ENCODE results near the gene ABCC12. TPM values are rescaled to one million over a fixed set of nuclear protein-coding genes. Genes with fewer than 3 reads are reported as not detected.

ABCC12 gene
- total and polyA plus RNA-seq, 2 donors (not counting 1 experiment from before 2014, with no cell fraction given) = not detected

GRCh38 chr16:48121276-48121675 is 34.5 kb downstream of the ABCC12 start:
- no peaks in the 10 kb centered on the region for H3K9me3 ChIP-seq (ENCODE audit: control insufficient read depth, insufficient read depth, low read depth, low read length)
- no peaks in the 10 kb centered on the region for H3K27me3 ChIP-seq (ENCODE audit: control insufficient read depth, insufficient read depth, low read length)
- H3K4me1 ChIP-seq (ENCODE audit: control insufficient read depth, extremely low read depth, insufficient read depth, low read length) = peaks cover 10% of the 10 kb centered on the region
- no peaks in the 10 kb centered on the region for H3K36me3 ChIP-seq (ENCODE audit: control insufficient read depth, insufficient read depth, low read length)
- H3K79me2 ChIP-seq (ENCODE audit: control insufficient read depth, insufficient read depth, low read length) = no peaks in the 10 kb centered on the region
- no peak overlapping the region for H3K4me2 ChIP-seq (ENCODE audit: extremely low read depth, insufficient read depth, low read length)
- H3K9ac ChIP-seq (ENCODE audit: insufficient read depth, low read length) = no peak overlapping the region
- no peak for DNase-seq (ENCODE audit: low read depth in 2 of 2)
- H4K20me1 ChIP-seq (ENCODE audit: control insufficient read depth, extremely low read depth, insufficient read depth, low read length) = no peaks in the 10 kb centered on the region
- H2AFZ ChIP-seq (ENCODE audit: low read length) = no peak overlapping the region
- TF ChIP-seq EZH2 (IDR thresholded peaks at IDR 0.05; ENCODE audit: low read length, missing control alignments) (no peak), CTCF (conservative IDR thresholded peaks at IDR 0.05 in 1 of 2, IDR thresholded peaks at IDR 0.05 in 1 of 2; ENCODE audit: low read depth in 1 of 2, low read length in 2 of 2) (no peak)
- no peak overlapping the region for H3K27ac ChIP-seq (ENCODE audit: insufficient read depth, low read length)
- no peak overlapping the region for H3K4me3 ChIP-seq (replicated peaks in 1 of 4; ENCODE audit: control extremely low read depth in 1 of 4, insufficient read depth in 1 of 4, low read depth in 3 of 4, low read length in 4 of 4)

GRCh38 chr16:48118841-48119240 is 37.0 kb downstream of the ABCC12 start:
- H3K4me2 ChIP-seq (ENCODE audit: extremely low read depth, insufficient read depth, low read length) = no peak overlapping the region
- peaks cover 8% of the 10 kb centered on the region for H3K4me1 ChIP-seq (ENCODE audit: control insufficient read depth, extremely low read depth, insufficient read depth, low read length)
- H3K9me3 ChIP-seq (ENCODE audit: control insufficient read depth, insufficient read depth, low read depth, low read length) = no peaks in the 10 kb centered on the region
- H4K20me1 ChIP-seq (ENCODE audit: control insufficient read depth, extremely low read depth, insufficient read depth, low read length) = no peaks in the 10 kb centered on the region
- no peak for DNase-seq (ENCODE audit: low read depth in 2 of 2)
- no peaks in the 10 kb centered on the region for H3K36me3 ChIP-seq (ENCODE audit: control insufficient read depth, insufficient read depth, low read length)
- no peak overlapping the region for H2AFZ ChIP-seq (ENCODE audit: low read length)
- TF ChIP-seq CTCF (conservative IDR thresholded peaks at IDR 0.05 in 1 of 2, IDR thresholded peaks at IDR 0.05 in 1 of 2; ENCODE audit: low read depth in 1 of 2, low read length in 2 of 2) = no peak
- TF ChIP-seq EZH2 (IDR thresholded peaks at IDR 0.05; ENCODE audit: low read length, missing control alignments) = no peak
- H3K79me2 ChIP-seq (ENCODE audit: control insufficient read depth, insufficient read depth, low read length) = no peaks in the 10 kb centered on the region
- no peaks in the 10 kb centered on the region for H3K27me3 ChIP-seq (ENCODE audit: control insufficient read depth, insufficient read depth, low read length)
- no peak overlapping the region for H3K27ac ChIP-seq (ENCODE audit: insufficient read depth, low read length)
- no peak overlapping the region for H3K9ac ChIP-seq (ENCODE audit: insufficient read depth, low read length)
- no peak overlapping the region for H3K4me3 ChIP-seq (replicated peaks in 1 of 4; ENCODE audit: control extremely low read depth in 1 of 4, insufficient read depth in 1 of 4, low read depth in 3 of 4, low read length in 4 of 4)

GRCh38 chr16:48117217-48118105 is 38.3 kb downstream of the ABCC12 start:
- Histone ChIP-seq H4K20me1 (ENCODE audit: control insufficient read depth, extremely low read depth, insufficient read depth, low read length) (no peaks in the 10 kb centered on the region), H2AFZ (ENCODE audit: low read length) (no peak overlapping the region), H3K4me3 (replicated peaks in 1 of 4; ENCODE audit: control extremely low read depth in 1 of 4, insufficient read depth in 1 of 4, low read depth in 3 of 4, low read length in 4 of 4) (no peak overlapping the region), H3K9ac (ENCODE audit: insufficient read depth, low read length) (no peak overlapping the region), H3K27ac (ENCODE audit: insufficient read depth, low read length) (no peak overlapping the region), H3K4me2 (ENCODE audit: extremely low read depth, insufficient read depth, low read length) (no peak overlapping the region), H3K4me1 (ENCODE audit: control insufficient read depth, extremely low read depth, insufficient read depth, low read length) (peaks cover under 1% of the 10 kb centered on the region), H3K27me3 (ENCODE audit: control insufficient read depth, insufficient read depth, low read length) (no peaks in the 10 kb centered on the region), H3K9me3 (ENCODE audit: control insufficient read depth, insufficient read depth, low read depth, low read length) (no peaks in the 10 kb centered on the region), H3K36me3 (ENCODE audit: control insufficient read depth, insufficient read depth, low read length) (no peaks in the 10 kb centered on the region), H3K79me2 (ENCODE audit: control insufficient read depth, insufficient read depth, low read length) (no peaks in the 10 kb centered on the region)
- peak in 1 of 2 donors; percentile 47 for DNase-seq (ENCODE audit: low read depth in 2 of 2)
- TF ChIP-seq EZH2 (IDR thresholded peaks at IDR 0.05; ENCODE audit: low read length, missing control alignments) (no peak), CTCF (conservative IDR thresholded peaks at IDR 0.05 in 1 of 2, IDR thresholded peaks at IDR 0.05 in 1 of 2; ENCODE audit: low read depth in 1 of 2, low read length in 2 of 2) (peak; percentile 39 to 73)
